A549 (cell line): ENCODE data around the gene PUM1. TPM values are rescaled to one million over a fixed set of nuclear protein-coding genes. Genes with fewer than 3 reads are reported as not detected.

Experiments used
- ATAC-seq, 2 experiments: fragments of 200-7000 bp in 1 of 2; fragments of >200 bp in 1 of 2; cut with Nextera tagmentation in 1 of 2; cut with Tn5 transposase in 1 of 2; 3 replicates each; pipeline versions ENCODE4 v1.8.0 to v1.9.1; 2018 to 2020; ENCODE audit warnings: mild to moderate bottlenecking in 1 of 2, moderate library complexity in 1 of 2
- CTCF ChIA-PET: fragments of 300-600 bp; sonication (Branson Sonifier 250); formaldehyde crosslinking; extraction: SDS; loops from one replicate; lab custom pipeline; 2021; ENCODE audit warnings: antibody characterized with exemption, inconsistent platforms; lab: Yijun Ruan, JAX
- POLR2A ChIA-PET: fragments of 350-600 bp; formaldehyde crosslinking; extraction: SDS; loops from one replicate; lab custom pipeline; 2021; ENCODE audit warnings: antibody characterized with exemption, inconsistent platforms; lab: Yijun Ruan, JAX
- DNase-seq, 2 experiments: peaks; one replicate each; pipeline versions ENCODE4 v3.0.0 to v3.0.0-alpha.2; 2011 to 2016; ENCODE audit warnings: low read depth in 1 of 2, low spot score in 1 of 2
- FAIRE-seq: peaks from 2 replicates; lab custom pipeline; 2011; peaks lifted over from hg19 to GRCh38; lab: Jason Lieb, UNC
- H3K27ac ChIP-seq, 2 experiments: fragments of >200 bp; sonication (Bioruptor Twin); formaldehyde crosslinking; 3 replicates each; pipeline ENCODE4 v1.5.1; 2016 to 2017
- H3K4me1 ChIP-seq: fragments of >200 bp; sonication (Bioruptor Twin); formaldehyde crosslinking; 3 replicates; pipeline ENCODE4 v1.6.1; 2016
- H3K4me2 ChIP-seq: fragments of >200 bp; sonication (Bioruptor Twin); formaldehyde crosslinking; 3 replicates; pipeline ENCODE4 v1.6.1; 2016
- H3K4me3 ChIP-seq: fragments of >200 bp; sonication (Bioruptor Twin); formaldehyde crosslinking; 3 replicates; pipeline ENCODE4 v1.5.1; 2016
- H3K9me3 ChIP-seq: fragments of >200 bp; sonication (Bioruptor Twin); formaldehyde crosslinking; 3 replicates; pipeline ENCODE4 v1.6.1; 2016
- BCL3 ChIP-seq: fragments of >200 bp; sonication (Bioruptor Twin); formaldehyde crosslinking; IDR thresholded peaks from 3 replicates; pipeline ENCODE4 v1.6.1; 2016
- CBX2 ChIP-seq: fragments of 200-600 bp; sonication (generic); IDR thresholded peaks from 2 replicates; pipeline ENCODE4 v1.6.1; 2016; ENCODE audit warnings: low read depth, mild to moderate bottlenecking, borderline replicate concordance
- CBX8 ChIP-seq: fragments of 200-600 bp; sonication (generic); IDR thresholded peaks from 2 replicates; pipeline ENCODE4 v1.6.1; 2016
- CHD2 ChIP-seq: fragments of 150-350 bp; IDR thresholded peaks from 2 replicates; pipeline ENCODE4 v1.6.1; 2014; ENCODE audit warnings: low read length; ENCODE audit not compliant: partially characterized antibody
- ELK1 ChIP-seq: fragments of 150-350 bp; IDR thresholded peaks from 2 replicates; pipeline ENCODE4 v1.6.1; 2014; ENCODE audit warnings: low read depth, mild to moderate bottlenecking, low read length
- EP300 ChIP-seq, 2 experiments: fragments of >200 bp; sonication (Bioruptor Twin); formaldehyde crosslinking; IDR thresholded peaks; 2 replicates in 1 of 2; 3 replicates in 1 of 2; pipeline ENCODE4 v1.6.1; 2016 to 2017
- ESRRA ChIP-seq: fragments of 150-350 bp; IDR thresholded peaks from 2 replicates; pipeline ENCODE4 v1.6.1; 2014; ENCODE audit warnings: mild to moderate bottlenecking, low read length, borderline replicate concordance
- HDAC2 ChIP-seq: fragments of 200-600 bp; sonication (generic); IDR thresholded peaks from 2 replicates; pipeline ENCODE4 v1.6.1; 2016
- HES2 ChIP-seq: fragments of >200 bp; sonication (Bioruptor Twin); formaldehyde crosslinking; IDR thresholded peaks from 2 replicates; pipeline ENCODE4 v1.6.1; 2016
- HEYL ChIP-seq: fragments of 250-450 bp; sonication (Bioruptor Pico); IDR thresholded peaks from 2 replicates; pipeline ENCODE4 v1.8.0; 2021; ENCODE audit warnings: mild to moderate bottlenecking, moderate library complexity
- MAZ ChIP-seq: fragments of 150-350 bp; IDR thresholded peaks from 2 replicates; pipeline ENCODE4 v1.6.1; 2014; ENCODE audit warnings: antibody characterized with exemption, low read depth, low read length, borderline replicate concordance
- MYC ChIP-seq: IDR thresholded peaks from 2 replicates; pipeline ENCODE4 v1.6.1; 2012; ENCODE audit warnings: mild to moderate bottlenecking, inconsistent platforms, low read length, improper control_type of control experiment, borderline replicate concordance
- NR3C1 ChIP-seq: fragments of >200 bp; sonication (Bioruptor Twin); formaldehyde crosslinking; IDR thresholded peaks from 3 replicates; pipeline ENCODE4 v1.6.1; 2017
- RAD21 ChIP-seq, 2 experiments: fragments of >200 bp in 1 of 2; sonication (Bioruptor Twin) in 1 of 2; formaldehyde crosslinking in 1 of 2; IDR thresholded peaks in 1 of 2; conservative IDR thresholded peaks in 1 of 2; 2 replicates in 1 of 2; 3 replicates in 1 of 2; pipeline ENCODE4 v1.6.1; 2012 to 2018; ENCODE audit warnings: inconsistent platforms in 1 of 2
- RNF2 ChIP-seq: fragments of 200-600 bp; sonication (generic); IDR thresholded peaks from 2 replicates; pipeline ENCODE4 v1.6.1; 2016; ENCODE audit warnings: low read depth, mild to moderate bottlenecking, antibody characterized with exemption, moderate library complexity, borderline replicate concordance
- SREBF2 ChIP-seq: fragments of 450-650 bp; IDR thresholded peaks from 2 replicates; pipeline ENCODE4 v1.6.1; 2014; ENCODE audit warnings: mild to moderate bottlenecking, moderate library complexity
- ZC3H11A ChIP-seq: fragments of 450-650 bp; IDR thresholded peaks from 2 replicates; pipeline ENCODE4 v1.6.1; 2014; ENCODE audit warnings: antibody characterized with exemption, mild to moderate bottlenecking
- ZFP36 ChIP-seq: fragments of 450-650 bp; IDR thresholded peaks from 2 replicates; pipeline ENCODE4 v1.6.1; 2014; ENCODE audit warnings: borderline replicate concordance; ENCODE audit not compliant: partially characterized antibody
- WGBS: methylation state at CpG from one replicate; pipeline ENCODE4 v1.1.6; 2017; ENCODE audit errors: missing lambda C conversion rate; 5-methylcytosine and 5-hydroxymethylcytosine counted together
- polyA plus RNA-seq, 4 experiments: library from polyadenylated mRNA; depleted of rRNA in 3 of 4; stranded (reverse); fragments of >200 nt; fragmentation: RNase III in 1 of 4; extraction: RNeasy Plus Mini Kit Qiagen cat#74134 plus additional on column Dnase treatment in 1 of 4; gene quantifications; 2 replicates in 3 of 4; 3 replicates in 1 of 4; pipeline ENCODE4 v1.2.3, GENCODE V29; 2011 to 2017

The PUM1 gene
- polyA plus RNA-seq, 2 of the 4 experiments (the other 2 are of a cell fraction): 30.2 to 55.3 TPM

- Histone ChIP-seq H3K9me3 (no peaks in the 10 kb centered on the region), H3K4me2 (no peak overlapping the region), H3K4me1 (peaks cover 39% of the 10 kb centered on the region)
- POLR2A ChIA-PET: no interaction called here
- no peak for FAIRE-seq
- no peak for TF ChIP-seq HES2
- peak; percentile 4 for TF ChIP-seq ZFP36
- no peak for TF ChIP-seq EP300 (IDR thresholded peaks at IDR 0.05)
- TF ChIP-seq, all 56 proteins: peak for 1
- H3K4me3 ChIP-seq: no peak overlapping the region
- DNase-seq: no peak
- no peak overlapping the region for H3K27ac ChIP-seq
- CTCF ChIA-PET: interaction anchor here (0.9 to 5.8 kb wide), 4 partner anchors 103 to 186 kb away, joined by 3 to 83 read pairs (median 6); no protein-coding TSS in a partner anchor
- no peak for ATAC-seq
- 100% methylated on average over 1 of the region's 1 CpG for WGBS
Measured at GRCh38 chr1:30905403-30905802, 160.1 kb downstream of the PUM1 start.

- no peak overlapping the region for H3K27ac ChIP-seq
- ATAC-seq (no peak), DNase-seq (no peak), FAIRE-seq (no peak)
- TF ChIP-seq BCL3 (no peak), SREBF2 (no peak), CHD2 (no peak), ELK1 (no peak), RAD21 (conservative IDR thresholded peaks at IDR 0.05 in 1 of 2, IDR thresholded peaks at IDR 0.05 in 1 of 2) (no peak), ZC3H11A (no peak), HEYL (CRISPR knock-in tag) (no peak), ESRRA (no peak), CBX8 (no peak), MAZ (no peak), HDAC2 (no peak), MYC (no peak), NR3C1 (no peak), CBX2 (no peak)
- no peaks in the 10 kb centered on the region for H3K9me3 ChIP-seq
- H3K4me1 ChIP-seq: peaks cover 39% of the 10 kb centered on the region
- WGBS: 88% methylated on average over 1 of the region's 1 CpG
- POLR2A ChIA-PET: no interaction called here
- CTCF ChIA-PET: interaction anchor here (0.9 to 5.8 kb wide), 3 partner anchors 103 to 186 kb away, joined by 3 to 83 read pairs (median 10); no protein-coding TSS in a partner anchor
- H3K4me2 ChIP-seq: no peak overlapping the region
- H3K4me3 ChIP-seq: no peak overlapping the region
Measured at GRCh38 chr1:30904962-30905335, 160.6 kb downstream of the PUM1 start.

- ATAC-seq (no peak), DNase-seq (no peak), FAIRE-seq (no peak)
- Histone ChIP-seq H3K9me3 (no peaks in the 10 kb centered on the region), H3K4me1 (peaks cover 37% of the 10 kb centered on the region), H3K4me3 (no peak overlapping the region), H3K4me2 (no peak overlapping the region), H3K27ac (no peak overlapping the region)
- WGBS: 64% methylated on average over 11 of the region's 11 CpGs
- ChIA-PET POLR2A (no interaction called here), CTCF (interaction anchor here (1.2 to 5.8 kb wide), 4 partner anchors 8 to 185 kb away, joined by 3 to 83 read pairs (median 20); no protein-coding TSS in a partner anchor)
- peak; percentile 63 for TF ChIP-seq ZFP36
- TF ChIP-seq RNF2: no peak
Measured at GRCh38 chr1:30904191-30904961, 161.1 kb downstream of the PUM1 start.
